Erythroblast (primary cell): ENCODE measurements around the gene MORC3.
"Not testable (repeated sequence)": the region's sequence is repeated elsewhere in the genome, so short reads cannot be mapped to it uniquely, and the experiment has no call there.

ENCODE experiments used
- DNase-seq, 2 experiments: peaks; one replicate each; lab custom pipeline; 2025; lab: John Stamatoyannopoulos, UW
- GATA1 ChIP-seq: IDR thresholded peaks from 2 replicates; pipeline ENCODE4 v1.6.1; 2011; ENCODE audit warnings: low read depth, mild to moderate bottlenecking, control low read depth, low read length, moderate library complexity
- POLR2A ChIP-seq: IDR thresholded peaks from 2 replicates; pipeline ENCODE4 v1.6.1; 2011; ENCODE audit warnings: mild to moderate bottlenecking, low read length

The MORC3 gene

DNA sequence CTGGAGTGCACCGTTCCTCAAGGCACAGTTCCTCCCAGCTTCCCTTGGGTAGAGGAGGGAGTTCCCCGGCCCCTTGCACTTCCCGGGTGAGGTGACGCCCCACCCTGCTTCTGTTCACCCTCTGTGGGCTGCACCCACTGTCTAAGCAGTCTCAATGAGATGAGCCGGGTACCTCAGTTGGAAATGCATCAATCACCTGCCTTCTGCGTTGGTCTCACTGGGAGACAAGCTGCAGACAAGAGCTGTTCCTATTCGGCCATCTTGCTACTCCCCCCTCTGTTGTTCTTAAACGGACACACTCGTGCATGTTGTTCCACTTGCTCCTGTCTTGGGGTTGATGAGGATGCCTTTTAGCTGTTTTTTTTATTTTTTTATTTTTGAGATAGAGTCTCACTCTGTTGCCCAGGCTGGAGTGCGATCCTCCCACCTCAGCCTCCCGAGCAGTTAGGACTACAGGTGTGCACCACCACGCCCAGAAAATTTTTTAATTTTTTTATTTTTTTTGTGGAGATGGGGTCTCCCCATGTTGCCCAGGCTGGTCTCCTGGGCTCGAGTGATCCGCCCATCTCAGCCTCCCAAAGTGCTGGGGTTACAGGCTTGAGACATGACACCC is 3.0 kb upstream of the MORC3 start:
- TF ChIP-seq POLR2A (no peak), GATA1 (no peak)
- DNase-seq, result no peak

DNA sequence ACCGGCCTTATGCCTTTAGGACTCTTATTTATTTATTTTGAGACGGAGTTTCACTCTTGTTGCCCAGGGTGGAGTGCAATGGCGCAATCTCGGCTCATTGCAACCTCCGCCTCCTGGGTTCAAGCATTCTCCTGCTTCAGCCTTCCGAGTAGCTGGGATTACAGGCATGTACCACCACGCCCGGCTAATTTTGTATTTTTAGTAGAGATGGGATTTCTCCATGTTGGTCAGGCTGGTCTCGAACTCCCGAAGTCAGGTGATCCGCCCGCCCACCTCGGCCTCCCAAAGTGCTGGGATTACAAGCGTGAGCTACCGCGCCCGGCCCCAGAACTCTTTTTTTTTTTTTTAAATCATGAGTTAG is 611 bp upstream of the MORC3 start:
- DNase-seq, result not testable (repeated sequence)

DNA sequence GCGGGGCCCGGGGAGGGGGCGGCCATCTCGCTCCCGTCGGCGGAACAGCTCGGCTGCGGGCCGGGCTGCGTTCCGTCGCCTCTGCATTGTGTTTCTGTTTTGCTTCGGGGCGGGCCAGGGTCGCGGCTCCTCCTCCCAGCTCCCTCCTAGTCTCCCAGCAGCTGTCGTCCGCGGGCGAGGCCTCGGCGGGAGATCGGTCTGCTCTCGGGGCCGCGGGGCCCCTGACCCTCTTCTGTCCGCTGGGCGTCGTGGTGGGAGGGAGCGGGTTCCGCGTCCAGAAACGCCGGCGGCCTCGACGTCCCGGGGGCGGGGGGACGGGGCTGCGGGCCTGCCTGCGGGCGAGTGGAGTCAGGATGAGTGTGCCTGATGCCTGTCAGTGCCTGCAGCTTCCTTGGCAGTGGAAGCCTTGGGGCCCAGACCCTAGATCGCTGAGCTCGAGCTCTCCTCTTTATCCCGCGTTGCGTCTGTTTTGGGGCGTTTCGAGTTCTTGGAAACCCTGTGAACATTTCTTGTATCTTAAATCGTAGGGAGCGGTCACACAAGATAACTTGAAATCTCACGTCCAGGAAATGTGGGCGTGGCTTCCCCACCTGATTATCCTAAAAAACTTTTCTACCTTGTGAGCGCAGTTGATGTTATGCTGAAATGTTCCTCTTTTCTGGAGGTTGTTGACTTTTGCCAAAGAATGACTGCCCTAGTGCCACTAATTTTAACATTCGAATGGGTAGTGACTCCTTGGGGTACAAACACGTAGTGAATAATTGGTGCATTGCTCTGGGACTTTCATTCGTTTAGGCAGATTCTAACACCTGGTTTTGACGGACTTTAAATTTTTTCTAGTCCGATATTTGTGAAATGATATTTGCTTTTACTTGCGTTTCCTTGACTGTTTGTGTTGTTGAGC is 676 bp downstream of the MORC3 start:
- peak; percentile 97 to 99 for DNase-seq
- peak; percentile 73 for TF ChIP-seq POLR2A
- peak; percentile 63 for TF ChIP-seq GATA1

DNA sequence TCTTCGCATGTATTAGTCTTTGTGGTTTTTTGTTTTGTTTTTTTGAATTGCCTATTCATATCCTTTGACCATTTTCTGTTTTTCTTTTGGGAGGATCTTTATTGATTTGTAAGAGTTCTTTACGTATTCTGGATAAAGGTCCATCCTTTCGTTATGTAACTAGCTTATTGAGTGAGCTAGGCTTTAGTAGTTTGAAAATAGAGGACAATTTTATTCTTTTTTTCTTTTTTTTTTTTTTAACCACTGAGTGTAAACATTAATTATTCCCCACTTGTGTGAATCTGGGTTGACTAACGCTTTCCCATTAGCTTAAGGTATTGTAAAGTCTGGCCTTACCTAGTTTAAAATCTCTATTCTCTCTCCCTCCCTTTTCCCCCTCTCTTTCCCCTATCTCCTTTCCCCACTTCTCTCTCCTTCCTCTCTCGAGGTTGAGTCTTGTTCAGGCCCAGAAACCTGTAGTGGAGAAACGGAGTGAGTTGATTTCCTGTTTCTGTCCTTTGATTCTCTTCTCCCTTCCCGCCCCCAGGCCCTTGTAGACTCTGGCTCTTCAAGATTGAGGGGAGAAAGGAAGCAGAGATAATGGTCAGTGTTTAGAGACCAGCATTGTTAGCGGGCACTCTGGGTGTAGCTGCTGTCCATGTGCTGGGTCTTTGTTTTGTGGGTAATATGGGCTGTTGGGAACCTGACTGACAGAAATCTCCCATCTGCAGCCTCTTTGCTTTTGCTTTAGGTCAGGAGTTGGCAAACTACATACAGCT is 1.5 kb downstream of the MORC3 start:
- peak; percentile 73 to 79 for DNase-seq
- TF ChIP-seq POLR2A (no peak), GATA1 (no peak)

DNA sequence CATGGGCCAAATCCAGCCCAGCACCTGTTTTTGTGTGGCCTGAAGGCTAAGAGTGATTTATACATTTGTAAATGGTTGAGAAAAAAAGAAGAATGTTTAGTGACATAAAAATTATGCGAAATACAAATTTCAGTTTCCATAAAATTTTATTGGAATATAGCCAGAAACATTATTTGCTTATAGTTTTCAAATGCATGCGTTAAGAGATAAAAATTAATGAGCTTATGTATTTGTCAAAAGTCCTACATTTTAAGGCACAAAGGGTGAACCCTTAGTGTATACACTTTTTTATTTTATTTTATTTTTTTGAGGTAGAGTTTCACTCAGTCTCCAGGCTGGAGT is 2.1 kb downstream of the MORC3 start:
- no peak for TF ChIP-seq GATA1
- no peak for TF ChIP-seq POLR2A
- DNase-seq, result peak in 1 of 2 experiments; percentile 43

DNA sequence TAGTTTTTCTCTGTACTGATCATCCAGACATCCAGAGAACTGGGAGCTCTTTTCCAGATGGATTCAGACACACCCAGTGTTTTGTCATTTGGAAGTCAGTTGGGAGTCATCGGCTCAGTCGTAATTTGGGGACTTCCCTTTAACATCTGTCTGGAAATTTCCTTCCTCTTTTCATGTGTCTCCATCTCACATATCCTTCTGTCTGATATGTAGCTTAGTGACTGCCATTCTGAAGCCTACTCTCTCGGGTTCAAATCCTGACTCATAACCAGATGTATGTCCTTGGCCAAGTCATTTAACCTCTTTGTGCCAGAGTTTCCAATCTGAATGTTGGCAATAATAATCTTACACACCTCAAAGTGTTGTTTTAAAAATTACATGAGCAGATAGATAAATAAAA is 3.0 kb downstream of the MORC3 start:
- no peak for TF ChIP-seq GATA1
- no peak for TF ChIP-seq POLR2A
- peak; percentile 14 to 42 for DNase-seq

DNA sequence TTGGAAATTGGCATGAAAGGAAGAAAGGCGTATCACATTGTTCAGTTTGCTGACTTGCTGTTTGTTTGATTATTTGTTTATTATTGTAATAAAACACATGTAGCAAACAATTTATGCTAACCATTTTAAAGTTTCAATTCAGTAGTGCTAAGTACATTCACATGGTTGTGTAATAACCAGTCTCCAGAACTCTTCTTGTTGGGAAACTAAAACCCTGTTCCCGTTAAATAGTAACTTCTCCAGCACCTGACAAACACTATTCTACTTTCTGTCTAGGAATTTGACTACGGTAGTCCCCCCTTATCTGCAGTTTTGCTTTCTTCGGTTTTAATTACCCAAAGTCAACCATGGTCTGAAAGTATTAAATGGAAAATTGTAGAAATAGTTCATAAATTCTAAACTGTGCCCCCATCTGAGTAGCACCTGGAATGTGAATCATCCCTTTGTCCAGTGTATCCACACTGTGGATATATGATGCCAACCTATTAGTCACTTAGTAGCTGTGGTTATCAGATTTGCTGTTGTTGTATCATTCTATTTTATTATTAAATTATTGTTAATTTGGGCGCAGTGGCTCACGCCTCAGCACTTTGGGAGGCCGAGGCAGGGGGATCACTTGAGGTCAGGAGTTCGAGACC is 5.5 kb downstream of the MORC3 start:
- DNase-seq, result peak in 1 of 2 experiments; percentile 15
- TF ChIP-seq GATA1 (no peak), POLR2A (no peak)

GRCh38 chr21:36330904-36331303 is 10.9 kb downstream of the MORC3 start:
- no peak for TF ChIP-seq GATA1
- TF ChIP-seq POLR2A, result no peak
- DNase-seq, result peak; percentile 75 to 81

- peak; percentile 37 to 78 for DNase-seq
- no peak for TF ChIP-seq GATA1
- no peak for TF ChIP-seq POLR2A
Measured at GRCh38 chr21:36337099-36337509, 17.1 kb downstream of the MORC3 start.

DNA sequence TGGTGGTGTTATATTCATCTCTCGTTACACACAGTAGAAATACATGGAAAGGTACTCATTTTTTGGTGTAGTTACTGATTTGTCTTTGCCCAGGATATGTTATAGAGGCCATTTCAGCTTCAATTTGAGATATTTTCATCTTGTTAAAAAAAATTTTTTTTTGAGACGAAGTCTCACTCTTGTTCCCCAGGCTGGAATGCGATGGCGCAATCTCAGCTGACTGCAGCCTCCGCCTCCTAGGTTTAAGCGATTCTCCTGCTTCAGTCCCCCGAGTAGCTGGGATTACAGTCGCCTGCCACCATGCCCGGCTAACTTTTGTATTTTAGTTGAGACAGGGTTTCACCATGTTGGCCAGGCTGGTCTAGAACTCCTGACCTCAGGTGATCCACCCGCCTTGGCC is 19.0 kb downstream of the MORC3 start:
- no peak for TF ChIP-seq POLR2A
- DNase-seq, result no peak

DNA sequence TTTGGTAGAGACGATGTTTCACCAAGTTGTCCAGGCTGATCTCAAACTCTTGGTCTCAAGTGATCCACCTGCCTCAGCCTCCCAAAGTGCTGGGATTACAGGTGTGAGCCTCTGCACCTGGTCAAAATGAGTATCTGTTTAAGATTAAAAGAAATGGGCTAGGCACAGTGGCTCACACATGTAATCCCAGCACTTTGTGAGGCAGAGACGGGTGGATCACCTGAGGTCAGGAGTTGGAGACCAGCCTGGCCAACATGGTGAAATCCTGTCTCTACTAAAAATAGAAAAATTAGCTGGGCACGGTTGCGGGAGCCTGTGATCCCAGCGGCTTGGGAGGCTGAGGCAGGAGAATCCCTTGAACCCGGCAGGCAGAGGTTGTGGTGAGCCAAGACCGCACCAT is 22.6 kb downstream of the MORC3 start:
- not testable (repeated sequence) for DNase-seq

GRCh38 chr21:36344931-36345330 is 24.9 kb downstream of the MORC3 start:
- no peak for TF ChIP-seq GATA1
- no peak for TF ChIP-seq POLR2A
- DNase-seq, result no peak

DNA sequence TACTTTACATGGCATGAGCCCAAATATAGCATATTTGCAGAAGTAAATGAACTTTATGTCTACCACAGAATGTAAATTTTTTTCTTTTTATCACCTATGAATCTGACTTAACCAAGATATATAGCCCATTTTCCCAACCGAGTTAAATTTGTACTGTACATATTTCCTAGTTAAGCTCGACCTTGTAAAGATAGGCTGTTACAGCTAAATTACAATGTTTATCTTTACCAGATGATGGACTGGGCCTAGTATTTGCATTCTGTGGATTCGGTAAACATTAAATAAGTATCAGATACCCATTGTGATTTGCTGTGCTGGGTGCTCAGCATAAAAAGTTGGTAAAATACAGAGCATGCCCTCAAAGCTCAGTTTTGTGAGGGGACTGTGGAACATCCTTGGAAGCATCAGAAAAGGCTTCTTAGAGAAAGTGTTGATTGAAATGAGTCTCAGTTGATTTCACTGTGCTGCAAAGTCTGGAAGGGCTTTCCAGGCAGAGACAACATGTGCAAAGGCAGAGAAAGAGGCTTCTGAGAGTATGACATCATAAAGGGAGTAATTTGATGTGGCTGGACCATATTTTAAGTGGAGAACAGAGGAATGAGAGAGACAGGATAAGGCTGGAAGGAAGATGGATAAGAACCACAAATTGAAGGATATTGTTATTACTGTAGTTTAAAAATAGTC is 27.4 kb downstream of the MORC3 start:
- TF ChIP-seq POLR2A (no peak), GATA1 (no peak)
- DNase-seq, result no peak

DNA sequence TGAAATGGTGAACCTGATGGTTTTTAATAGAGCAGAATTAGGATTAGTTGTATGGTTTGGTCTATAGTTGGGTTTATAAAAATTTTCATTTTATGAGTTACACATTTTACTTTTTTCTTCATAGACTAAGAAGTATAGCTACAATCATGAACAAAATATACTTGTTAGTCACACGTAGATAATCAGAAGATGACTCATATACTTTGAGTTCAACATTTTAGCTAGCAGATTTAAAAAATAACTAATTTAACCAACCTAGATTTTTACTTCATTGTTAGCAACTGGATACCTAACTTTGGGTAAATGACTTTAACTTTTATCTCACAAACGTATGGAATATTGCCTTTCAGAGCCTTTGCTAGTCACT is 27.9 kb downstream of the MORC3 start:
- DNase-seq, result no peak

More for the DNA sequence above, 27.9 kb downstream of the MORC3 start:
- no peak for TF ChIP-seq GATA1
- no peak for TF ChIP-seq POLR2A
